MM.1S (cell line): ENCODE measurements around the gene MDK.

Experiments
- EZH2 ChIP-seq: fragments of 300-600 bp; sonication (generic); optimal IDR thresholded peaks from 2 replicates; pipeline ENCODE3; 2017; ENCODE audit warnings: low read depth, mild to moderate bottlenecking, antibody characterized with exemption, low read length, mixed read lengths
- EZH2phosphoT487 ChIP-seq: fragments of 300-600 bp; sonication (generic); IDR thresholded peaks from 2 replicates; pipeline ENCODE4 v1.6.1; 2018; ENCODE audit warnings: antibody characterized with exemption, low read length
- TF ChIP-seq, protein P1 (sequence below): fragments of 300-600 bp; sonication (generic); IDR thresholded peaks from 2 replicates; pipeline ENCODE4 v1.5.1; 2016; ENCODE audit warnings: antibody characterized with exemption, low read length, mixed read lengths

GRCh38 chr11:46418751-46419150 lies 37.3 kb downstream of the MDK start:
- TF ChIP-seq, protein P1, sequence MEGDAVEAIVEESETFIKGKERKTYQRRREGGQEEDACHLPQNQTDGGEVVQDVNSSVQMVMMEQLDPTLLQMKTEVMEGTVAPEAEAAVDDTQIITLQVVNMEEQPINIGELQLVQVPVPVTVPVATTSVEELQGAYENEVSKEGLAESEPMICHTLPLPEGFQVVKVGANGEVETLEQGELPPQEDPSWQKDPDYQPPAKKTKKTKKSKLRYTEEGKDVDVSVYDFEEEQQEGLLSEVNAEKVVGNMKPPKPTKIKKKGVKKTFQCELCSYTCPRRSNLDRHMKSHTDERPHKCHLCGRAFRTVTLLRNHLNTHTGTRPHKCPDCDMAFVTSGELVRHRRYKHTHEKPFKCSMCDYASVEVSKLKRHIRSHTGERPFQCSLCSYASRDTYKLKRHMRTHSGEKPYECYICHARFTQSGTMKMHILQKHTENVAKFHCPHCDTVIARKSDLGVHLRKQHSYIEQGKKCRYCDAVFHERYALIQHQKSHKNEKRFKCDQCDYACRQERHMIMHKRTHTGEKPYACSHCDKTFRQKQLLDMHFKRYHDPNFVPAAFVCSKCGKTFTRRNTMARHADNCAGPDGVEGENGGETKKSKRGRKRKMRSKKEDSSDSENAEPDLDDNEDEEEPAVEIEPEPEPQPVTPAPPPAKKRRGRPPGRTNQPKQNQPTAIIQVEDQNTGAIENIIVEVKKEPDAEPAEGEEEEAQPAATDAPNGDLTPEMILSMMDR, result no peak
- TF ChIP-seq EZH2, result no peak
- TF ChIP-seq EZH2phosphoT487, result no peak
